HG02885 (cell line): Measurements from ENCODE around the gene EIF4ENIF1.
"Not testable (repeated sequence)": the region's sequence is repeated elsewhere in the genome, so short reads cannot be mapped to it uniquely, and the experiment has no call there.

Experiments
- ATAC-seq: cut with Tn5 transposase; IDR thresholded peaks from one replicate; pipeline ENCODE4 v1.9.1; 2021; ENCODE audit warnings: mild to moderate bottlenecking; ENCODE audit not compliant: unreplicated experiment, poor library complexity

EIF4ENIF1 gene

DNA sequence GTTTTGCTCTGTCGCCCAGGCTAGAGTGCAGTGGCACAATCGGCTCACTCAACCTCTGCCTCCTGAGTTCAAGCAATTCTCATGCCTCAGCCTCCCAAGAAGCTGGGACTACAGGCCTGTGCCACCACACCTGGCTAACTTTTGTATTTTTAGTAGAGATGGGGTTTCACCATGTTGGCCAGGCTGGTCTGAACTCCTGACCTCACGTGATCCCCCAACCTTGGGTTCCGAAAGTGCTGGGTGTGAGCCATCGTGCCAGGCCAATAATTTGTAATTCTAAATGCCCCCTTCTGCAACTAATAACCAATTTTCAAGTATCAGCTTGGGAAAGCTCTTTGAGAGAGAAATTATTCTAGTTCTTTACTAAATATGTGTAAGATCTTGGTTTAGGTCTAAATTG lies 3.7 kb upstream of the EIF4ENIF1 start:
- ATAC-seq: not testable (repeated sequence)

GRCh38 chr22:31492151-31492550 lies 2.5 kb upstream of the EIF4ENIF1 start:
- no peak for ATAC-seq

- no peak for ATAC-seq
These were observed 1.7 kb upstream of the EIF4ENIF1 start for GRCh38 chr22:31491218-31491962.

DNA sequence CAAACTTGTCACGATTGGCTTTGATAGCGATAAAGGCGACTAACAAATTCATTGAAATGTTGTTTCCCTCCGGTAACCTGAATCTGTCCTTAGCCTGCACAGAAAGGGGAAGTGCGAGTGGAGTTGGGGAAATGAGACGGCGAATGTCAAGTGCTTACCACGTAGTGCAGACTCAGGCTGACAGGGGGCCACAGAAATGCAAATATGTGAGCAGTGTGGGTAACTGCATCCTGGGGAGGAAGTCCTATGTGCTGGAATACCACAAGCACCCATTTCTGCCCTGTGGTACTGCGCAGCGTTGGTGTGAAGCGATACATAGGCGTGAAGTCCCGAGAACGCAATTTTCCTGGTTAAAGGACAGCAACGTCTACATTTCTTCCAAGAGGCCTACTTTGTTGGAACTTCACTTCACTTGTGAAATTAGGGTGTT lies 869 bp upstream of the EIF4ENIF1 start:
- peak; percentile 61 for ATAC-seq

- peak; percentile 10 for ATAC-seq
These were observed 539 bp downstream of the EIF4ENIF1 start for GRCh38 chr22:31488988-31489617.

GRCh38 chr22:31488346-31488883 lies 1.2 kb downstream of the EIF4ENIF1 start:
- no peak for ATAC-seq

DNA sequence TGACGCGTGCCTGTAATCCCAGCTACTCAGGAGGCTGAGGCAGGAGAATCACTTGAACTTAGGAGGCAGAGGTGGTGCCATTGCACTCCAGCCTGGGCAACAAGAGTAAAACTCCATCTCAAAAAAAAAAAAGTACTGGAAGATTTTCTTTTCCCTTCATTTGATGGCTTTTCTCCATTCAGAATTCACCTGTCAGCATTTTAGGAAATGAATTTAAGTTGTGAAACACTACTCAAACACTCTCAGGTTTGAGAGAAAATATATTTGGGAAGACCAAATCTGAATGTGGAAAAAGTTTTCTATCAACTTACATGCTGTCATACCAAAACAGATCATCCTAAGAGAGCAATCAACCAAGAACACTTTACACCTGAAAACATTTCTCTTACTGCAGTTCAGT lies 2.7 kb downstream of the EIF4ENIF1 start:
- no peak for ATAC-seq

DNA sequence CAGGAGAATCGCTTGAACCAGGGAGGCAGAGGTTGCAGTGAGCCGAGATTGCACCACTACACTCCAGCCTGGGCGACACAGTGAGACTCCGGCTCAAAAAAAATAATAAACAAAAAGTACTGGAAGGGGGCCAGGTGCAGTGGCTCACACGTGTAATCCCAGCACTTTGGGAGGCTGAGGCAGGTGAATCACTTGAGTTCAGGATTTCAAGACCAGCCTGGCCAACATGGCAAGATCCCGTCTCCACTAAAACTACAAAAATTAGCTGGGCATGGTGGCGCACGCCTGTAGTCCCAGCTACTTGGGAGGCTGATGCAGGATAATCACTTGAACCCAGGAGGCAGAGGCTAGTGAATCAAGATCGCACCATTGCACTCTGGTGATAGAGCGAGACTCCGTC lies 3.3 kb downstream of the EIF4ENIF1 start:
- not testable (repeated sequence) for ATAC-seq

DNA sequence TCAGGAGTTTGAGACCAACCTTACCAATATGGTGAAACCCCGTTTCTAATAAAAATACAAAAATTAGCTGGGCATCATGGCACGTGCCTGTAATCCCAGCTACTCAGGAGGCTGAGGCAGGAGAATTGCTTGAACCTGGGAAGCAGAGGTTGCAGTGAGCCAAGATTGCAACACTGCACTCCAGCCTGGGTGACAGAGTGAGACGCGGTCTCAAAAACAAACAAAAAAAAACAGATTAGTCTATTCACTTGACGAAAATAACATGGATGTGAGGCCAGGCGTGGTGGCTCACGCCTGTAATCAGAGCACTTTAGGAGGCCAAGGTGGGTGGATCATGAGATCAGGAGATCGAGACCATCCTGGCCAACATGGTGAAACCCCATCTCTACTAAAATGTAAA lies 7.2 kb downstream of the EIF4ENIF1 start:
- ATAC-seq: not testable (repeated sequence)

GRCh38 chr22:31481129-31481528 lies 8.5 kb downstream of the EIF4ENIF1 start:
- ATAC-seq: no peak

GRCh38 chr22:31477329-31477728 lies 12.3 kb downstream of the EIF4ENIF1 start:
- ATAC-seq: peak; percentile 69

- ATAC-seq: no peak
These were observed 13.8 kb downstream of the EIF4ENIF1 start for GRCh38 chr22:31475800-31476199.

GRCh38 chr22:31474743-31475142 lies 14.9 kb downstream of the EIF4ENIF1 start:
- ATAC-seq: no peak

- no peak for ATAC-seq
These were observed 24.3 kb downstream of the EIF4ENIF1 start for GRCh38 chr22:31465307-31465706.

DNA sequence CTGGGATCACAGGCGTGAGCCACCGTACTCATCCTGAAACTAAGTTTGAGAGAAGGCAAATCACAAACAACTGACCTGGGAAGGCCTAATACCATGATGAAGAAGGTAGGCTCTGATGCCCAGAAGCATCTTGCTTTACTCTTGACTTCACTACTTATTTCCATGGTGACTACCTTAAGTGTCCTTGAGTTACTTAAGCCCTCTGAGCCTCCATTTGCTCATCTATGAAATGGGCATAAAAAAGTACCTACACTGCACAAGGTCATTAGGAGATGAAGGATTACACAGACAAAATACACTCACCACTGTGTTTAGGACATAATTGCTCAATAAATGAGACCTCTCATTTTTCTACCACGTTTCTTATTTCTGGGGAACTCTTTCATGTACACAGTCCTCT lies 27.9 kb downstream of the EIF4ENIF1 start:
- ATAC-seq: no peak

- no peak for ATAC-seq
These were observed 37.7 kb downstream of the EIF4ENIF1 start for GRCh38 chr22:31451709-31452571.

- no peak for ATAC-seq
These were observed 40.1 kb downstream of the EIF4ENIF1 start for GRCh38 chr22:31449506-31449905.

DNA sequence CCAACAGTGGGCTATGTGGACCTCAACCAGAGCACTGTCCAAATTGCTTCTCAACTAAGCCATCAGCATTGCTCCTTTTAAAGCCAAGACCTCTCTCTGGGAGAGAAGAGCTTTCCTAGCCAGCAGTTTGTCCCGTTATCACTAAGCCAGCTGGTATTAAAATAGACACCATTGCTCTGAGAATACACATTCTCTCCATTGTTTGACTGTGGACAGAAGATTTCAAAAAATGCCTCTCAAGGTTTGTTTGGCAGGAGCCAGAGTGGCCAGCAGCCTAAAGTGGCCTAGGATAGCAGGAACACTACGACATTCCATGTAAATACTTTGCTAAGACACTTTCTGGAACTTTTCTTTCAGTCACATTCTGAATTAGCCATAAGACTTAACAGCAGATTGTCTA lies 41.3 kb downstream of the EIF4ENIF1 start:
- no peak for ATAC-seq

DNA sequence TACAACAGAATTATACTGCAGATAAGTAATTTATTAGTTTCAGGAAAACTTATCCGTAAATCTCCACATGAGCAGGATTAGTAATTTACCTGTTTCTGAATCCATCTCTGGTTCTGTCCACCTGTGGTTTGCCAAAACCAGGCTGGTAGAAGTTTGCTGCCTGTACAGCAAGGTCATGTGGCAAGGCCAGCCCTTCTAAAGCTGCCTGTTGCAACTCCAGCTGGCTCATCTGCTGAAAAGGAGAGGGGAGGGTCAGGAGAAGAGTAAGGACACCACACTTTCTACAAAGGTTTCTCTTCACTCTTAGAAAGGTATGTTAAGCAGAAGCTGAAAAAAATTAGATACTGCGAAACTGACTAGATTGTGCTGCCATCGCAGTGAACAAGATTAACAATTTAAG lies 42.3 kb downstream of the EIF4ENIF1 start:
- ATAC-seq: no peak

DNA sequence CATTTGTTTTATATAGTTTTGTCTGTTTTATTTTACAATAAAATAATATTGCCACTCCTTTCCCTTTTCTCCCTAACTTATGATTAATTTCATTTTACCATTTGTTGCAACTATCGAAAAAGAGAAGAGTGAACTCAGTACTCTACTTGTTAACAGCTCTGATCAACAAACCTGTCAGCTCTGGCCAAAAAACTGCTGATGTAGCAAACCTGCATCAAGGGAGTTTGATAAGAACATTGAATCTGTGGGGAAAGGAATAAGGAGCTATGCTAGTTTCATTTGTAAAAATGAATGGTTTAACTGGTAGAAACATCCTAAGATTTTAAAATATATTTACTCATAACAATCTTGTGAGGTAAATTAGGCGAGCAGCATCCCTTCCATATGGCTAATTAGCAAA lies 42.9 kb downstream of the EIF4ENIF1 start:
- no peak for ATAC-seq

DNA sequence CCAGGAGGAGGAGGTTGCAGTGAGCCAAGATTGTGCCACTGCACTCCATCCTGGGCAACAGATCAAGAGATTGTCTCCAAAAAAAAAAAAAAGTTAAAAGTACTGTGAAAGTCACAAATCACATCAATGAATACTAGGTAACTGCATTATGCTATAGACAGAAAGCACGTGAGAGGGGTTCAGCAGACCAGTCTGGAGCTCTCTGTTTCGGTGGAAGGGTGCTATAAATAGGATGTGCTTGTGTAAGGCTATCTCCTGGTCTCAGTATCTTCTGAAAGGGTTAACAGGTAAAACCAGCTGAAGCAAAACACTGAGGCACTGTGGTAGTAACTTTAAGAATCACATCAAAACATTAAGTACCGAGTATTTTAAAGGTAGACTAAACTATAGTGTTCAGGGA lies 43.4 kb downstream of the EIF4ENIF1 start:
- no peak for ATAC-seq
